Stomach (tissue), 9 donors: ENCODE data around the gene FRAS1. TPM values are rescaled to one million over a fixed set of nuclear protein-coding genes. Genes with fewer than 3 reads are reported as not detected.

Source experiments
- DNase-seq, 2 donors: peaks; one replicate each; pipeline versions ENCODE4 v3.0.0 to v3.0.0-alpha.2; 2013 to 2019
- H3K27ac ChIP-seq, 5 donors: fragments of 200-600 bp in 4 of 5; sonication (generic) in 4 of 5; one replicate each; pipeline ENCODE4 v1.5.1; 2013 to 2019; ENCODE audit warnings: mild to moderate bottlenecking in 1 of 5, moderate library complexity in 1 of 5
- H3K27me3 ChIP-seq, 3 donors: fragments of 200-600 bp; sonication (generic); one replicate each; pipeline ENCODE4 v1.5.1; 2017 to 2019; ENCODE audit warnings: mixed run types in 1 of 3
- H3K36me3 ChIP-seq, 4 donors: fragments of 200-600 bp; sonication (generic); 1 replicate in 3 of 4; 2 replicates in 1 of 4; pipeline ENCODE4 v1.5.1; 2016 to 2019
- H3K4me1 ChIP-seq, 4 donors: fragments of 200-600 bp; sonication (generic); one replicate each; pipeline ENCODE4 v1.5.1; 2016 to 2019
- H3K4me3 ChIP-seq, 4 donors: fragments of 200-600 bp; sonication (generic) in 3 of 4; one replicate each; pipeline ENCODE4 v1.5.1; 2016 to 2019; ENCODE audit warnings: mild to moderate bottlenecking in 1 of 4
- H3K9me3 ChIP-seq, 4 donors: fragments of 200-600 bp; sonication (generic); one replicate each; pipeline ENCODE4 v1.5.1; 2016 to 2019
- EP300 ChIP-seq: sonication (generic); formaldehyde crosslinking; IDR thresholded peaks from one replicate; pipeline ENCODE4 v1.6.1; 2017; ENCODE audit warnings: antibody characterized with exemption
- POLR2A ChIP-seq, 4 donors: fragments of 450-650 bp; IDR thresholded peaks; one replicate each; pipeline ENCODE4 v1.6.1; 2016; ENCODE audit warnings: antibody characterized with exemption in 4 of 4, control low read depth in 2 of 4, mild to moderate bottlenecking in 1 of 4, moderate library complexity in 1 of 4
- POLR2AphosphoS5 ChIP-seq, 3 donors: sonication (generic); formaldehyde crosslinking; IDR thresholded peaks; one replicate each; pipeline ENCODE4 v1.6.1; 2016; ENCODE audit warnings: antibody characterized with exemption in 3 of 3
- WGBS, 5 donors: extraction: QIAGEN DNeasy Blood & Tissue Kit in 3 of 5; methylation state at CpG; one replicate each; pipeline versions ENCODE4 v1.1.5 to v1.1.7; 2013 to 2018; 5-methylcytosine and 5-hydroxymethylcytosine counted together
- intact Hi-C: fragments of 100-400 bp; cut with DNase I; formaldehyde crosslinking; loops from one replicate; pipeline ENCODE4 v1.15.1; 2023; ENCODE audit warnings: low total_unique reads
- polyA plus RNA-seq, 3 donors: library from polyadenylated mRNA; stranded (reverse); fragments of 200-250 nt; gene quantifications; one replicate each; pipeline ENCODE4 v1.2.3, GENCODE V29; 2013
- total RNA-seq, 5 donors: library from RNA; depleted of rRNA; stranded (reverse); fragments of >200 nt; gene quantifications; one replicate each; pipeline versions ENCODE4 v1.1.0 to v1.2.3, GENCODE V29; 2014 to 2016
- TF ChIP-seq, protein P1 (sequence below), 7 experiments: fragments of 450-650 bp in 4 of 7; fragments of 200-600 bp in 3 of 7; sonication (generic) in 3 of 7; IDR thresholded peaks; one replicate each; pipeline ENCODE4 v1.5.1; 2016 to 2019; ENCODE audit warnings: antibody characterized with exemption in 7 of 7, control low read depth in 2 of 7, mild to moderate bottlenecking in 1 of 7
- donor health status: healthy with polysubstance abuse.
- donor health status: Bipolar disorder and iron deficiency.
- donor health status: healthy.

FRAS1 gene
- total and polyA plus RNA-seq, 8 donors, result under 0.01 to 12.7 (median 2.0) TPM

DNA sequence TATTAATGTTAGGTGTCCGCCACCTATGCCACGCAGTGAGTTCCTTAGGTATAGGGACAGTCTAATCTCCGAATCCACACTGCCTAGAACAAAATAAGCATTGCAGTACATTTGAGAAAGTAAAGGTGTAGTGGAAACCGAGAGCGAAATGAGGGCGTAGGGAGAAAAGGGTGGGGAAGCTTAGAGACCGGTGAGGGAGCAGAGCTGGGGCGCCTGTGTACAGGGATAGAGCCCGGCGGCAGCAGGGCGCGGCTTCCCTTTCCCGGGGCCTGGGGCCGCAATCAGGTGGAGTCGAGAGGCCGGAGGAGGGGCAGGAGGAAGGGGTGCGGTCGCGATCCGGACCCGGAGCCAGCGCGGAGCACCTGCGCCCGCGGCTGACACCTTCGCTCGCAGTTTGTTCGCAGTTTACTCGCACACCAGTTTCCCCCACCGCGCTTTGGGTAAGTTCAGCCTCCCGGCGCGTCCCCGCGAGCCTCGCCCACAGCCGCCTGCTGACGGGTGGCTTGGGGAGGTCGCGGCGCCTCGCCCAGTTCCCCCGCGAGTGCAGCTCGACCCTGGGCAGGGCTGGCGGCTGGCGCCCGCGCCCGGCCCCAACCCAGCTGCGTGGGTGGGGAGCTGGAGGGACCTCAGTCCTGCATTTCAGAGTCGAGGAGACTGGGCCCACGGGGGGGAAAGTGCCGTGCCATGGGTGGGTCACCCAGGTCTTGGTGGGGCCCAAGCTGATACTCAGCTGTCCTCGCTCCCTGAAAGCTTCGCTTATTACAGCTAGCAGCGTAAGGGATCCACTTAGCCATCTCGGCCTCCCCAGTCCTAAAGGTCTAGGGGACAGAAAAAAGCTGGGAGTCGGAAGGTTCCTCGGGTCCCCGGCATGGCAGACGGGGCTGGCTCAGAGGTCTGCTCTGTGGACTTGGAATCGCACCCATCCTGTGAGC, 494.6 kb downstream of the FRAS1 start, which contains the start of gene ANXA3:
Gene ANXA3 (plus strand): TSS at position 351 of the 932 bp plus-strand sequence. CDS start 2,704 bp downstream, outside the sequence.
- peaks cover 0 to 34% (median 17%) of the 10 kb centered on the region in 4 donors for H3K4me1 ChIP-seq
- peak within 1 kb of the TSS; percentile 85 to 98 (median 92) for H3K27ac ChIP-seq
- peak within 1 kb of the TSS; percentile 55 to 65 (median 58) for H3K4me3 ChIP-seq
- WGBS, 5 donors, result 4 to 9% (median 7%) methylated on average over 36 to 65 of the region's 65 CpGs
- DNase-seq, result peak; percentile 74 to 90
- TF ChIP-seq, protein P1, sequence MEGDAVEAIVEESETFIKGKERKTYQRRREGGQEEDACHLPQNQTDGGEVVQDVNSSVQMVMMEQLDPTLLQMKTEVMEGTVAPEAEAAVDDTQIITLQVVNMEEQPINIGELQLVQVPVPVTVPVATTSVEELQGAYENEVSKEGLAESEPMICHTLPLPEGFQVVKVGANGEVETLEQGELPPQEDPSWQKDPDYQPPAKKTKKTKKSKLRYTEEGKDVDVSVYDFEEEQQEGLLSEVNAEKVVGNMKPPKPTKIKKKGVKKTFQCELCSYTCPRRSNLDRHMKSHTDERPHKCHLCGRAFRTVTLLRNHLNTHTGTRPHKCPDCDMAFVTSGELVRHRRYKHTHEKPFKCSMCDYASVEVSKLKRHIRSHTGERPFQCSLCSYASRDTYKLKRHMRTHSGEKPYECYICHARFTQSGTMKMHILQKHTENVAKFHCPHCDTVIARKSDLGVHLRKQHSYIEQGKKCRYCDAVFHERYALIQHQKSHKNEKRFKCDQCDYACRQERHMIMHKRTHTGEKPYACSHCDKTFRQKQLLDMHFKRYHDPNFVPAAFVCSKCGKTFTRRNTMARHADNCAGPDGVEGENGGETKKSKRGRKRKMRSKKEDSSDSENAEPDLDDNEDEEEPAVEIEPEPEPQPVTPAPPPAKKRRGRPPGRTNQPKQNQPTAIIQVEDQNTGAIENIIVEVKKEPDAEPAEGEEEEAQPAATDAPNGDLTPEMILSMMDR (IDR thresholded peaks at IDR 0.05), result no peak
- TF ChIP-seq POLR2AphosphoS5 (IDR thresholded peaks at IDR 0.05) (peak in 2 of 3 donors; percentile 67 to 81), POLR2A (IDR thresholded peaks at IDR 0.05) (peak in 1 of 4 donors; percentile 71), EP300 (no peak)
- peaks cover 0 to 3% (median 0%) of the 10 kb centered on the region in 4 donors for H3K36me3 ChIP-seq
- intact Hi-C loops, result no loop called here
- peaks cover 0 to 16% (median 7%) of the 10 kb centered on the region in 3 donors for H3K27me3 ChIP-seq
- no peaks in the 10 kb centered on the region for H3K9me3 ChIP-seq

DNA sequence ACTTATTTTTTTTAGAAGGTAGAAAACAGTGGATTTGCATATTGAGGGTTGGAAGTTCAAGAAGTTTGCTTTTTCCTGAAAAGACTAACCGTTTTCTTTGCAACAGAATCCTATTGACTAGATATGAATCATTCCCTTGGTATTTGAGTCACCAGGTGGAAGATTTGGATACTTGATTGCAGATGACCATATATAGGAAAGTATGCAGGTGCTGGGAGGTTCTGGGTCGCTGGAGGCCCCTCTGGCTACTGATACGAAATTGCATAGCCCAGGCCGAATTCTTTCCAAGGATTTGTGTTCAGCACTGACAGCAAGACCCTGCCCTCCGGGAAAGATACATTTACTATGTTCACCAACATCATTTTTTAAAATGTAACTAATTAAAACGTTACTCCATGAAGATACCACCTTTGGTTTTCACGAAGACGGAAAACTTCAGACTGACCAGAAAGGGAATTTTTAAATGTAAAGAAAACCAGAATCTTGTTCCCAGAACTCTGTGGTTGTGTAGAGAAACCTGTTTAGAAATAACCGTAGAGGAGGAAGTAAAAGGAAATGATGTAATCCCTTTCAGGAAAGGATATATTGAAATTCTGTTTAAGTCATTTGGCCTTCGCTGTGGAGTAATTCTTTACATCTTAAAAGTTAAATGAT, 495.4 kb downstream of the FRAS1 start:
- Histone ChIP-seq H3K4me1 (peaks cover 5 to 43% (median 19%) of the 10 kb centered on the region in 4 donors), H3K36me3 (peaks cover 0 to 3% (median 0%) of the 10 kb centered on the region in 4 donors), H3K4me3 (peak overlapping the region; percentile 55 to 65 (median 58)), H3K9me3 (no peaks in the 10 kb centered on the region), H3K27ac (peak overlapping the region; percentile 85 to 98 (median 92)), H3K27me3 (peaks cover 0 to 16% (median 7%) of the 10 kb centered on the region in 3 donors)
- peak in 1 of 2 donors; percentile 75 for DNase-seq
- TF ChIP-seq EP300 (no peak), POLR2AphosphoS5 (IDR thresholded peaks at IDR 0.05) (no peak), POLR2A (IDR thresholded peaks at IDR 0.05) (no peak)
- TF ChIP-seq, protein P1 (IDR thresholded peaks at IDR 0.05), result no peak
- WGBS, 5 donors, result 19 to 43% (median 29%) methylated on average over 10 of the region's 10 CpGs
- intact Hi-C loops, result no loop called here

DNA sequence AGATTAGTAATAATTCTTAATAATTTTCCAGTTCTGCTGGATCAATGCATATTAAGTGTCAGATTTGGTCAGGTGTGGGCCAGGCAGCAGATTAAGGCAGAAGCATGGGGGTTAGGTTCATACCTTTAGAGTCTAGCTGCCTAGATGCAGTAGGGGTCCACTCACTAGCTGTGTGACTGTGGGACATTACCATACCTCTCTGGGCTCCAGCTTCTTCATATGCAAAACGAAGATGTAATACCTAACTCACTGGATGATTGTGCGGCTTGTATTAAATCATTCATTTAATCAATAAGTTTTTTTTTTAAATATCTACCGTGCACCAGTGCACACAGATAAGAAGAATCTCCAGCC, 495.9 kb downstream of the FRAS1 start:
- peak overlapping the region; percentile 85 to 95 (median 90) for H3K27ac ChIP-seq
- WGBS, 5 donors, result 53 to 76% (median 61%) methylated on average over 3 of the region's 3 CpGs

More for the DNA sequence above, 495.9 kb downstream of the FRAS1 start:
- H3K9me3 ChIP-seq, result no peaks in the 10 kb centered on the region
- TF ChIP-seq POLR2A (IDR thresholded peaks at IDR 0.05), result no peak
- no peak for TF ChIP-seq POLR2AphosphoS5 (IDR thresholded peaks at IDR 0.05)
- no peak for TF ChIP-seq EP300
- TF ChIP-seq, protein P1 (IDR thresholded peaks at IDR 0.05), result no peak
- peak overlapping the region; percentile 55 to 65 (median 58) for H3K4me3 ChIP-seq
- intact Hi-C loops, result no loop called here
- no peak for DNase-seq
- peaks cover 0 to 16% (median 7%) of the 10 kb centered on the region in 3 donors for H3K27me3 ChIP-seq
- H3K36me3 ChIP-seq, result peaks cover 0 to 3% (median 0%) of the 10 kb centered on the region in 4 donors
- peaks cover 5 to 48% (median 22%) of the 10 kb centered on the region in 4 donors for H3K4me1 ChIP-seq
